ENCODE data around the gene HOXD8.

Gene HOXD8

GRCh38 chr2:176103742-176104315 lies 25.7 kb upstream of the HOXD8 start:
- DNase-seq (ENCODE audit: low spot score): no peak

- no peak for DNase-seq (ENCODE audit: low spot score)
Measured at GRCh38 chr2:176104316-176105077, 25.0 kb upstream of the HOXD8 start.

- no peak for DNase-seq (ENCODE audit: low spot score)
Measured at GRCh38 chr2:176105078-176105729, 24.3 kb upstream of the HOXD8 start.

- no peak for DNase-seq (ENCODE audit: low spot score)
Measured at GRCh38 chr2:176105730-176106580, 23.6 kb upstream of the HOXD8 start.

- no peak for DNase-seq (ENCODE audit: low spot score)
Measured at GRCh38 chr2:176106581-176107539, 22.6 kb upstream of the HOXD8 start, which contains the start of gene HOXD11. TSS of gene HOXD11 (plus strand) at chr2:176107280. CDS start at chr2:176107356, 76 bp downstream.

- DNase-seq (ENCODE audit: low spot score): no peak
Measured at GRCh38 chr2:176107731-176108181, 21.7 kb upstream of the HOXD8 start.

GRCh38 chr2:176109192-176109901 lies 20.2 kb upstream of the HOXD8 start:
- no peak for DNase-seq (ENCODE audit: low spot score)

GRCh38 chr2:176109946-176110345 lies 19.6 kb upstream of the HOXD8 start:
- no peak for DNase-seq (ENCODE audit: low spot score)

GRCh38 chr2:176110415-176111308 lies 18.8 kb upstream of the HOXD8 start:
- no peak for DNase-seq (ENCODE audit: low spot score)

GRCh38 chr2:176111309-176111663 lies 18.2 kb upstream of the HOXD8 start:
- DNase-seq (ENCODE audit: low spot score): no peak

- DNase-seq (ENCODE audit: low spot score): no peak
Measured at GRCh38 chr2:176111846-176112374, 17.6 kb upstream of the HOXD8 start.

- DNase-seq (ENCODE audit: low spot score): no peak
Measured at GRCh38 chr2:176112375-176113302, 16.9 kb upstream of the HOXD8 start.

GRCh38 chr2:176114120-176114929 lies 15.2 kb upstream of the HOXD8 start:
- no peak for DNase-seq (ENCODE audit: low spot score)

- no peak for DNase-seq (ENCODE audit: low spot score)
Measured at GRCh38 chr2:176114930-176115625, 14.4 kb upstream of the HOXD8 start.

- no peak for DNase-seq (ENCODE audit: low spot score)
Measured at GRCh38 chr2:176115883-176116813, 13.4 kb upstream of the HOXD8 start, which contains the start of gene HOXD10. TSS of gene HOXD10 (plus strand) at chr2:176116778. CDS start at chr2:176116834, 56 bp downstream.
